Smooth muscle cell of the brain vasculature (primary cell): Measurements from ENCODE around the gene TDRD10.

Experiments
- DNase-seq: peaks from one replicate; pipeline ENCODE4 v3.0.0-alpha.2; 2012; ENCODE audit warnings: low read depth, low spot score

The TDRD10 gene

DNA sequence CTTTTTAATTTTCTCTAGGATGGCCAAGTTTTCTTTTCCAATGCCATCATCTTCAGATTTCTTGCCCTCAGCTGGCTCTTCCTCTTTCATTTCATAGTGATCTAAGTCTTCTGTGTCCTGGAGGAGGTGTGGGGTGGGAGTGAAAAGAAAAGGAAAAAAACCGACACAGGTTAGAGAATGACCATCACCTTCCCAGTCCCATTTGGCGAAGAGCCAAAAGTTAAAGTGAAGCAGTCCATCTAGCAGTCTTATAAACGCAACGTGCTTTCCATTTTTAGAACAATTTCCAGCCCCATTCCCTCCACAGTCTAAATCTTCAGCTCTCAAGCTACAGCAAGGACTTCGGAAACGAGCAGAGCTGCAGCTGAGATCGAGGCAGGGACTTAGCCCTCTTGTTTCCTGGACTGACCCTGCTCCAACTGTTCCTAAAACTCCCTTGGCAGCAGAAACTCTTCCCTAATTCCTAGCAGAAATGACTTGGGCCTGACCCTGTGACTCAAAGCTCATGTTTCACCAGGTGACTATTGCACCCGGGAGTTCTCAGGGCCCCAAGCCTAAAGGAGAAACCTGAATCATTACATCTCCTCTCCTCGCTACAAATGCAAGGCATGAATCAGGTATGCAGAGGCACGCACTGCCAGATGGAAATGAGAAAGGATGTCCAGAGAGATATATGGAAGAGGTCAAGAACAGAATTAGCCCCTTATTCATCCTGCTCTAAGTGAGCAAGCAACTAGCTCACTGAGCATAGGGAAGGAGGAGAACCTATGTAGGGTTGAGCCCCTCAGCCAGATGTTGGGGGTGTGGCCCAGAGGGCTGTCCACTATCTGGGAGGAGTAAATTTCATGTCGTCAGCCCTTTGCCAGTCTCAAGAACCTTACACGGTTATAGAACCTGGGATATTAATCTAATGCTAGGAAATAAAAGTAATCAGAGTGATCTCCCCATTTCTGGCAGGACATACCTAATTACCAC lies 51.3 kb downstream of the TDRD10 start:
- no peak for DNase-seq

DNA sequence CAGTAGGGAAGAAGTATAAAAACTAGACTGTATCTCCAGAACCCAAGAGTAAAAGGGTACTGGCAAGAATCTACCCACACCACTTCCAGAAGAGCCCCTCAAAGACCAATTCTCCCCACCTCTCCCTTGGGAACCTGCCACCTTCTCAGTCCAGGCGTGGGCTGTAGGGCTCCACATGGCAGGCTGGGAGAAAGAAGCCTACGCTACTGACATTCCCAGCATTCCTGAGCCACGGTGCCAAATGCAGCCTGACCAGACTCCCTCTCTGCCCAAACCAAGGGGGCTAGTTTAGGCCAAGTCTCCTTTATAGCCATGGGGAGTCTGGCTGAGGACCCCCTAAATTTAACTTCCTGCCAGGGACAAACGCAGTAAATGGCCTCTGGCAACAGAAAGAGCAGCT lies 54.4 kb downstream of the TDRD10 start:
- no peak for DNase-seq

DNA sequence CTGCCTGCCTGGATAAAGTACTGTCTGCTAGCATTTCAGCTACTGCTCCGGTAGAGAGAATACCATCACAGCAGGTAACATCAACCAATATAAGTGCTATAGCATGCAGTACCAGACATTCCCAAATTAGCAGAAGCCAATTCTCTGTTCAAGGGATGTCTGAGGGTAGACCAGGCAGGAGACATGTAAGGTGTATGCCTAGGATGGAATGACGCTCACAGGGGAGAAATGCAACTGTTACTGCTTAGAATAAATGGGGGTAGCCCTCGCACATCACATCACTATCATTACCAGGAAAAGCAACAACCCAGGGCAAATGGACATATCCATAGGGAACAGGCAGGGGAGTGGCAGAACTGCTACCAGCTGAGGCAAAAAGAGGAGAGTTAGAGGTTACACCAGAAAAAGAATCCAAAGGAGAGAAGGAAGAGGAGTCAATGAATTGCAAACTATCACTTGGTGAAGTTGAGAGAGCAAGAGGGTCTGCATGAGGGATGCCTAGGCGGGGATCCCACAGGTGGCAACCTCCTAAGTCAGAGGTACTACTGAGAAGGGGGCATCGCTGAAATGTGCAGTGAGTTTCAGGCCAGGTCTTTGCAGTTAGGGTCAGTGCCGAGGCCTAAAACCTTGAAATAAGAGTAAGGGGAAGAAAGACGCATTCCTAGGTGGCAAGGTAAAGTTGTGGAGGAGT lies 55.4 kb downstream of the TDRD10 start:
- DNase-seq: no peak

DNA sequence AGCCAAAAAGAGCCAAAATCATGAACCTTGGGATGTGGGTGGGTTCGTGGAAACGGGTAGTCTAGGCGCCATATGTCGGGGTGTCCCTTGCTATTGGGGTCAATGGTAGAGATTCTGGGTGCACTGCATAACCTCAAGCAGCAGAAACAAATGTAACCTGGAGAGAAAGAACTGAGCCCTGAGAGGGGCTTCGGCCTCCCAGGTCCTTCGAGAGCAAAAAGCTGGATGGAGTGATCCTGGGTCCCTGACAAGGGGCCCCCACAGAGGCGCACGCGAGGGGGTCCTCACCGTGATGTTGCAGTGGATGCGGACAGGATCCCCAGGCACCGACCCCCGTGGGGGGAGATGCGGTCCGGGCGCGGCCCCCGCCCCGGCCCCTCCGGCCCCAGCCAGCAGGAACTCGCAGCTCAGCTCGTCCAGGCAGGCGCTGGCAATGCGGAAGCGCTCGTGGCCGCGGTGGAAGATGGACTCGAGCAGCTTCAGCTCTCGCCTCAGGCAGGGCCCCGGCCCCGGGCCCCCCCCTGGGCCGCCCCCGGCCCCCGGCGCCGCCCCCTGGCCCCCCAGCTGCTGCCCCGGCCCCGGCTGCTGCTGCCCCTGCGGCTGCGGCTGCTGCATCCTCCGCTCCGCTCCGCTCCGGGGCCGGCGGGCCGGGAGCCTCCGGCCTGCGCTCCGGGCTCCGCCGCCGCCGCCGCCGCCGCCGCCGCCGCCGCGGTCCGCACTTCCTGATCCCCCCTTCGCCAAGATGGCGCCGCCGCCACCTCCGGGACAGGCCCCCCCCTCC lies 56.1 kb downstream of the TDRD10 start, which contains the start of gene UBE2Q1:
Gene UBE2Q1, minus strand, starts transcription at position 724 of the 781 bp plus-strand sequence. Its CDS starts 109 bp downstream, at position 615.
- DNase-seq: no peak

DNA sequence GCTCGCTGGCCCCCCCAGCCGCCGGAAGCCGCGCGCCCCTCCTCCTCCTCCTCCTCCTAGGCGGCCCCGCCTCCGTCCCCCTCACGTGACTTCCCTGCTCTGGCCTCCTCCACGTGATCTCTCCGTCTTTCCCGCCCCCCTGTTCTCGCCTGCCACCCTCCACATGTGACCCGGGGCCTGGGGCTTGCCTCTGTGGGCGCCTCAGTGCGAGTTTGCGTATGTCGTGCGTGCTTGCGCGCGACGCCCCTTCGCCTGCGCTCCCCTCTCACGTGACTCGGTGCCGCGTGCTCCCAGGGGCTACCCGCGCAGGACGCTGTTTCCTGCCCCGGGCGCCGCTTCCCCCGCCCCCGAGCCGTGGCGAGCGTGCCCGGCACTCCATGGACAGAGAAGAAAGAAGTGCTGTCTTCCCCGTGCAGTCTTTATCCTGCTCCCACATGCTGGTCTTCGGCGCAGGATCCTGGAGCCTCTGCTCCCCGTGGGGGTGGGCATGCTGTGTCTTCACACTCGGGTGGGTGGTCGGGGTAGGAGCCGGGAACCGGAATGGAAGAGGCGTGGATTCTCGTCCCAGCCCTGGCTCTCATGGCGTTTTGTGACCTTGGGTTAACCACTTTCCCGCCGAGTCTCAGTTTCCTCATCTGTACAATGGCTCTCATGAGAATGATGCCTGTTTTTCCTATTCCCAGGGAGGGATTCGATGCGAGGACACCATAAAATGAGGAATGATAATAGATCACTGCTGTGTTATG lies 56.9 kb downstream of the TDRD10 start:
- peak; percentile 96 for DNase-seq

GRCh38 chr1:154559466-154560044 lies 57.5 kb downstream of the TDRD10 start:
- DNase-seq: peak; percentile 85

DNA sequence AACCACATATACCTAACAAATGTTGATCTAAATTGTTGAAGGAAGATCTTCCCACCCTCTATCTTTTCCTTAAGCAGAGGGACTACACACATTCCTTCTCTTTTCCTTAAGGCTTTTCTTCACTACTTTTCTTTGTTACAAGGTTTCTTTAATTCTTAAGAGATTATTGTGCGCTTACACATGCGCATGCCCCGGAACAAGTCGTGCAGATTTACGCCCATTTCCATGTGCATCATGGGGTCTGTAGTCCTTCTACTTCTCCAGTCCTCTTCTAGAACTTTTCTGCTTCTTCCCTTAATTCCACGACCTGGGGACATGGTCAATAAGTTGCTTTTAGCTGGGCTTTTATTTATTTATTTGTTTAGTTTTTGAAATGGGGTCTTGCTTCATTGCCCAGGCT lies 63.9 kb downstream of the TDRD10 start:
- DNase-seq: no peak

DNA sequence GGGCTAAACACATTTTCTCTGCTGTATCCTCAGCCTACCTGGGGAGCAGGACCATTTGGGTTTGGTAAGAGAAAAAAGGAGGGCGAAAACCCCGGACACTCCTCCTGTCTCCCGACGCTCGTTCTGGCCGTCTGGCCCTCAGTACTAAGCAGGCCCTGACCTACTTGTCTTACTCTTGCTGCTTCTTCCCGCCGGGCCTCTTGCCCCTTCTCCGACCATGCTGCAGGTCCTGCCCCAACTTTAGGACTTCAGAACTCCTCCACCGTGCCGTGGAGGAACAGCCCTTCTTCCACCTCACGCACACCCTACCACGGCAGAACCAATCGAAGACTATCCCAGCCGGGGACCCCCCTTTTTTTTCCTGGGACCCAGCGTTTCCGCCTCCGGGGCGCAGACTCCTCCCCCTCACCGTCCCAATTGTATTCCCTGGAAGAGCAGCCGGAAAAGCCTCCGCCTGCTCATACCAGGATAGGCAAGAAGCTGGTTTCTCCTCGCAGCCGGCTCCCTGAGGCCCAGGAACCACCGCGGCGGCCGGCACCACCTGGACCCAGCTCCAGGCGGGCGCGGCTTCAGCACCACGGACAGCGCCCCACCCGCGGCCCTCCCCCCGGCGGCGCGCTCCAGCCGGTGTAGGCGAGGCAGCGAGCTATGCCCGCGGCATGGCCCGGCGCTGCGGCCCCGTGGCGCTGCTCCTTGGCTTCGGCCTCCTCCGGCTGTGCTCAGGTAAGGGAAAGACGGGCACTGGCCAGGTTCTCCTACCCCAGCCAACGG lies 65.6 kb downstream of the TDRD10 start, which contains the start of gene CHRNB2:
Gene CHRNB2, plus strand, starts transcription at position 393 of the 771 bp plus-strand sequence. Its CDS starts 267 bp downstream, at position 660.
- DNase-seq: no peak

DNA sequence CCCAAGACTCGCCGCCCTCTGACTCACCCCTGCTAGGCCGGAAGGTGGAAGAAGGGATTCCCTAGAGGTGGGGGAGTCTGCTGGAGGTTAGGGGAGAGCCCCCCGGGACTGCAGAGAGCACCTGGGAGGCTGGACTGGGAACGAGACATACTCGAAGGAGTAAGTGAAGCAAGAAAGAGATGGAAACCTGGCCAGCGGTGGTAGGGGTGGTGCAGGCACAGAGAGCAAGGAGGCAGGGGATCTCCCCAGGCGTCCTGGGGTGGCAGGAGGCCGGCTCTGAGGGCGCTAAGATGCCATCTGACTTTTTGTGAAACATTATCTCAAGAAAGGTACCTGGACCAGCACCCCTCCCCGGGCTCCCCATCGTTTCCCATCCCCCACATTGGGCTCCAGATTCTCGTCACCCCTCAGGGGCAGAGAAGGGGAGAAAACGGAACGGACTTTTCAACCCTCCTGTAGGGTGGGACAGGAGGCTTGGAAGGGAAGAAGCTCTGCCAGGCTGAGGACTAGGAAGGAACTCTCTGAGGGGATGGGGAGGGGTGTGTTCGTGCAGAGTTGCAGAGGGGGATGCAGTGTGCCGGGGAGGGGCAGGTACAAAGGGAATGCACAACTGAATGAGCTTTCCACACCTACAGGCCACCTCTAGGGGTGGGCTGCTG lies 66.3 kb downstream of the TDRD10 start:
- DNase-seq: no peak

GRCh38 chr1:154571244-154571963 lies 69.4 kb downstream of the TDRD10 start:
- no peak for DNase-seq

- DNase-seq: no peak
Measured at GRCh38 chr1:154571964-154572288, 69.9 kb downstream of the TDRD10 start.

DNA sequence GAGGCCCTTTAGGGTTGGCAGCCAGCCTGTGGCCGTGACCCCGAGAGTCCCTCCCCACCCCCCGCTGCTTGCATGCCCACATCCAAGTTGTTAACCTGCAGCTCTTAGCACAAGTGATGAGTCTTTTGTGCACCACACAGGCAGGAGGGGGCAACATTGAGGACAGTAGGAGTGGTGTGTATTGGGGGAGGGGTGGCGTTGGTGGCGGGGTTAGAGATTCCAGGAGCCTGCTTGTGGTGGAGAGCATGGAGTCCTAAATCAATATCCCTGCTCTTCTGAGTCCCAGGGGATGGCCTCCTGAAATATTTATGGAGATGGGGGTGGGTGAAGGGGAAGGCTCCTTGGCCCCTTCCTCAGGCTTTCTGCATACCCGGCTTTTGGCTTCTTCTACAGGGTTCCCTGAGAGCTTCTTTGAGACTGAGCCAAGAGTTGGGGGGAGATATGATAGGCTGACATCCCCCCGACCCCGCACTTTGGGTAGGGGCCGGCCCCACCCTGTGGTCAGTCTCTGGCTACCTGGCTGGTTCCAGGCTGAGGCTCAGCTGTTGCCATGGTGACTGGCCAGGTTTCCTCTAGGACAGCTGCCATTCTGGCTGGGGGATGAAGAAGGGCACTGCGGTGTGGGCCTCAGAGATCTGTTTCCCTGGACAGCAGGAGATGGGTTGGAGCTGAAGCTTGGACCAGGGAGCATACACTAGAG lies 70.6 kb downstream of the TDRD10 start:
- no peak for DNase-seq

DNA sequence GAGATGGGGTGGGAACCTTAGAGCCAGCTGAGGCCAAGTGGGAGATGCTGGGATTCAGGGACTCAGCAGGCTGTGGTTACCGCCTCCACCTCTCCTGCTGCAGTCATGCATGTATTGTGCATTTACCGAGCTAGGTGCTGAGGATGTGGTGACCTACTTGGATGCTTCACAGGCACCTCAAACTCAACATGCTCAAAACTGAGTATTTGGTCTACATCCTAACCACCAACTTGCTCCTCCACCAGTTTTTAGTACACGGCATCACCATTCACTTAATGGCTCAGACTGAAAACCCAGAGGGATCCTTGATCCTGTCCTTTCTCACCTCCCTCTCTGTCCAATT lies 71.1 kb downstream of the TDRD10 start:
- no peak for DNase-seq

- no peak for DNase-seq
Measured at GRCh38 chr1:154574716-154575115, 72.7 kb downstream of the TDRD10 start.

DNA sequence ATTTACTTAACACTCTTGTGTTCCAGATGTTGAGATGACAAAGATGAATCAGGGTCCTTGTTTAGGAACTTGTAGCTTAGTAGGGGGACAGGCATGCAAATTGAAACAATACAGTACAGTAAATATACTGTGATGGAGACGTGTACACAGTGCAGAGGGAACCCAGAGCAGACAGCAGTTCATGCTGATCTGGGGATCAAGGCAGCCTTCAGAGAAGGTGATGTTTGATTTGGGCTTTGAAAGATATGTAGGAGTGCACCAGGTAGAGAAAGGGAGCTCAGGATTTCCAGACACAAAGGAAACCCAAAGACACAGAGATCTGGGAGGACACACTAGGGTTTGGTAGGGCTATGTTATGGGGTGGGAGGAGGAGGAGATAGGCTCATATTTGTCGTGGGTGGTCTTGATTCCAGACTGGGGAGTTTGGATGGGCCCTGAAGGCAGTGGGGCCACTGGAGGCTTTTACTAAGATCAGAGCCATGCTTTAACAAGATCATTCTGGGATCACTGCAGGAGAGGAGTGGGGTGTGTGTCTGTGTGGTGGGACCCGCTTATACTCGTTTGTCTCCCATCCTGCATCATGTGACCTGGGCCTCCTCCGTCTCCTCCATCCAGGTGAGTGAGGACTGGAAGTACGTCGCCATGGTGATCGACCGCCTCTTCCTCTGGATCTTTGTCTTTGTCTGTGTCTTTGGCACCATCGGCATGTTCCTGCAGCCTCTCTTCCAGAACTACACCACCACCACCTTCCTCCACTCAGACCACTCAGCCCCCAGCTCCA lies 73.3 kb downstream of the TDRD10 start:
- no peak for DNase-seq

DNA sequence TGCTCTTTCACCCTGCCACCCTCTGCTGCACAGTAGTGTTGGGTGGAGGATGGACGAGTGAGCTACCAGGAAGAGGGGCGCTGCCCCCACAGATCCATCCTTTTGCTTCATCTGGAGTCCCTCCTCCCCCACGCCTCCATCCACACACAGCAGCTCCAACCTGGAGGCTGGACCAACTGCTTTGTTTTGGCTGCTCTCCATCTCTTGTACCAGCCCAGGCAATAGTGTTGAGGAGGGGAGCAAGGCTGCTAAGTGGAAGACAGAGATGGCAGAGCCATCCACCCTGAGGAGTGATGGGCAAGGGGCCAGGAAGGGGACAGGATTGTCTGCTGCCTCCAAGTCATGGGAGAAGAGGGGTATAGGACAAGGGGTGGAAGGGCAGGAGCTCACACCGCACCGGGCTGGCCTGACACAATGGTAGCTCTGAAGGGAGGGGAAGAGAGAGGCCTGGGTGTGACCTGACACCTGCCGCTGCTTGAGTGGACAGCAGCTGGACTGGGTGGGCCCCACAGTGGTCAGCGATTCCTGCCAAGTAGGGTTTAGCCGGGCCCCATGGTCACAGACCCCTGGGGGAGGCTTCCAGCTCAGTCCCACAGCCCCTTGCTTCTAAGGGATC lies 74.0 kb downstream of the TDRD10 start:
- no peak for DNase-seq
